Daoy (cell line): ENCODE results near the gene COL6A3. TPM values are rescaled to one million over a fixed set of nuclear protein-coding genes. Genes with fewer than 3 reads are reported as not detected.
"Not testable (repeated sequence)": the region's sequence is repeated elsewhere in the genome, so short reads cannot be mapped to it uniquely, and the experiment has no call there.

Source experiments
- DNase-seq: peaks from one replicate; pipeline ENCODE4 v3.0.0-alpha.2; 2015; ENCODE audit warnings: low read depth
- total RNA-seq: library from RNA; depleted of rRNA; stranded (reverse); fragments of >200 nt; shearing (Covaris generic); gene quantifications from 2 replicates; pipeline ENCODE4 v1.2.3, GENCODE V29; 2014

The COL6A3 gene
- total RNA-seq, 1 experiment from 2014 or later, result 296 TPM

GRCh38 chr2:237315170-237315828 lies 98.7 kb downstream of the COL6A3 start:
- peak; percentile 90 for DNase-seq

GRCh38 chr2:237314681-237315080 lies 99.3 kb downstream of the COL6A3 start:
- no peak for DNase-seq

- DNase-seq, result no peak
Measured at GRCh38 chr2:237314198-237314597, 99.8 kb downstream of the COL6A3 start.

GRCh38 chr2:237312021-237312755 lies 101.8 kb downstream of the COL6A3 start:
- no peak for DNase-seq

- peak; percentile 72 for DNase-seq
Measured at GRCh38 chr2:237310515-237311114, 103.3 kb downstream of the COL6A3 start.

- DNase-seq, result no peak
Measured at GRCh38 chr2:237309416-237309815, 104.5 kb downstream of the COL6A3 start.

- DNase-seq, result no peak
Measured at GRCh38 chr2:237309011-237309410, 105.0 kb downstream of the COL6A3 start.

- no peak for DNase-seq
Measured at GRCh38 chr2:237307474-237307873, 106.5 kb downstream of the COL6A3 start.

GRCh38 chr2:237306787-237307170 lies 107.2 kb downstream of the COL6A3 start:
- no peak for DNase-seq

- DNase-seq, result peak; percentile 85
Measured at GRCh38 chr2:237306083-237306786, 107.7 kb downstream of the COL6A3 start.

- DNase-seq, result no peak
Measured at GRCh38 chr2:237305579-237305978, 108.4 kb downstream of the COL6A3 start.

GRCh38 chr2:237304763-237305514 lies 109.0 kb downstream of the COL6A3 start:
- DNase-seq, result peak; percentile 96

GRCh38 chr2:237303244-237303643 lies 110.7 kb downstream of the COL6A3 start:
- not testable (repeated sequence) for DNase-seq

- DNase-seq, result no peak
Measured at GRCh38 chr2:237301595-237301994, 112.4 kb downstream of the COL6A3 start.

GRCh38 chr2:237300739-237301138 lies 113.2 kb downstream of the COL6A3 start:
- no peak for DNase-seq

- peak; percentile 93 for DNase-seq
Measured at GRCh38 chr2:237299906-237300305, 114.1 kb downstream of the COL6A3 start.

- DNase-seq, result peak; percentile 94
Measured at GRCh38 chr2:237298151-237299118, 115.5 kb downstream of the COL6A3 start.

- peak; percentile 75 for DNase-seq
Measured at GRCh38 chr2:237297421-237298150, 116.4 kb downstream of the COL6A3 start.

- no peak for DNase-seq
Measured at GRCh38 chr2:237296756-237297155, 117.2 kb downstream of the COL6A3 start.
